Smooth muscle cell (in vitro differentiated cells): ENCODE measurements around the gene CALML6. TPM values are rescaled to one million over a fixed set of nuclear protein-coding genes. Genes with fewer than 3 reads are reported as not detected.

Experiments used
- DNase-seq: peaks from one replicate; lab custom pipeline; 2025; ENCODE audit not compliant: unreplicated experiment; lab: John Stamatoyannopoulos, UW
- H2AFZ ChIP-seq: fragments of 200-600 bp; sonication (generic); 2 replicates; pipeline ENCODE4 v1.6.0; 2016; ENCODE audit warnings: antibody characterized with exemption, low read depth, mild to moderate bottlenecking
- H3F3A ChIP-seq: fragments of 200-600 bp; sonication (generic); 2 replicates; pipeline ENCODE4 v1.6.0; 2017; ENCODE audit warnings: antibody characterized with exemption, low read depth
- H3K27ac ChIP-seq: fragments of 200-600 bp; sonication (generic); 2 replicates; pipeline ENCODE4 v1.5.1; 2016; ENCODE audit warnings: low read depth, mild to moderate bottlenecking
- H3K27me3 ChIP-seq: fragments of 200-600 bp; sonication (generic); 2 replicates; pipeline ENCODE4 v1.6.1; 2016; ENCODE audit warnings: low read depth, mild to moderate bottlenecking
- H3K36me3 ChIP-seq: fragments of 200-600 bp; sonication (generic); 2 replicates; pipeline ENCODE4 v1.5.1; 2016; ENCODE audit warnings: low read depth
- H3K4me1 ChIP-seq: fragments of 200-600 bp; sonication (generic); 2 replicates; pipeline ENCODE4 v1.5.1; 2016; ENCODE audit warnings: low read depth
- H3K4me2 ChIP-seq: fragments of 200-600 bp; sonication (generic); 2 replicates; pipeline ENCODE4 v1.6.0; 2016; ENCODE audit warnings: mild to moderate bottlenecking
- H3K4me3 ChIP-seq: fragments of 200-600 bp; sonication (generic); 2 replicates; pipeline ENCODE4 v1.5.1; 2016; ENCODE audit warnings: mild to moderate bottlenecking
- H3K79me2 ChIP-seq: fragments of 200-600 bp; sonication (generic); 2 replicates; pipeline ENCODE4 v1.6.0; 2016; ENCODE audit warnings: low read depth, mild to moderate bottlenecking
- H3K9ac ChIP-seq: fragments of 200-600 bp; sonication (generic); 2 replicates; pipeline ENCODE4 v1.6.0; 2016; ENCODE audit warnings: low read depth
- H3K9me3 ChIP-seq: fragments of 200-600 bp; sonication (generic); replicated peaks from 2 replicates; pipeline ENCODE4 v1.5.1; 2016; ENCODE audit warnings: low read depth
- H4K20me1 ChIP-seq: fragments of 200-600 bp; sonication (generic); 2 replicates; pipeline ENCODE4 v1.6.0; 2016; ENCODE audit warnings: low read depth
- WGBS: methylation state at CpG from one replicate; pipeline ENCODE4 v1.1.7; 2016; ENCODE audit warnings: low lambda C conversion rate; 5-methylcytosine and 5-hydroxymethylcytosine counted together
- polyA plus RNA-seq: library from polyadenylated mRNA; unstranded; fragments of >200 nt; fragmentation: Nextera tagmentation; extraction: Ambion mirVana; gene quantifications from 2 replicates; pipeline ENCODE4 v1.2.1, GENCODE V29; 2016
- total RNA-seq: library from RNA; depleted of rRNA; stranded (reverse); fragments of >200 nt; gene quantifications from 2 replicates; pipeline ENCODE4 v1.2.3, GENCODE V29; 2014
- TF ChIP-seq, protein P1 (sequence below): fragments of 200-600 bp; sonication (generic); IDR thresholded peaks from 2 replicates; pipeline ENCODE4 v1.5.1; 2017; ENCODE audit warnings: borderline replicate concordance, mild to moderate bottlenecking, antibody characterized with exemption; ENCODE audit not compliant: insufficient read depth, poor library complexity, severe bottlenecking

Gene CALML6
- total and polyA plus RNA-seq, 2 experiments from 2014 or later, result 0.18 to 1.3 TPM

DNA sequence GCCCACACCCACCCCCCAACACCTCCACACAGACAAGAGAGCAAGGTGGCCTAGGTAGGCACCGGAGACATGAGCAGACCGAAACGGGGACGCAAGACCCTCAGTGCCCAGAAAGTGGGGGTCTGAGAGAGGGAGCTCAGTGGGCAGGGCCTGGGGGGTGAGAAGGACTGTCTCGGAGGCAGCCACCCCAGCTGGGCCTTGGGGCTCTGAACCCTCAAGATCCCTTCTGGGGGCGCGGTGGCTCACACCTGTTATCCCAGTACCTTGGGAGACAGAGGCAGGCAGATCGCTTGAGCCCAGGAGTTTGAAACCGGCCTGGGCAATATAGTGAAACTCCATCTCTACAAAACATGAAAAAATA, 15.1 kb upstream of the CALML6 start:
- Histone ChIP-seq H3K4me1 (peaks cover 3% of the 10 kb centered on the region), H3F3A (no peaks in the 10 kb centered on the region), H3K27ac (no peak overlapping the region), H3K9me3 (no peaks in the 10 kb centered on the region), H2AFZ (no peak overlapping the region), H3K4me3 (no peak overlapping the region), H3K9ac (no peak overlapping the region), H4K20me1 (no peaks in the 10 kb centered on the region), H3K36me3 (no peaks in the 10 kb centered on the region), H3K27me3 (no peaks in the 10 kb centered on the region), H3K79me2 (no peaks in the 10 kb centered on the region), H3K4me2 (no peak overlapping the region)
- no peak for DNase-seq
- TF ChIP-seq, protein P1, sequence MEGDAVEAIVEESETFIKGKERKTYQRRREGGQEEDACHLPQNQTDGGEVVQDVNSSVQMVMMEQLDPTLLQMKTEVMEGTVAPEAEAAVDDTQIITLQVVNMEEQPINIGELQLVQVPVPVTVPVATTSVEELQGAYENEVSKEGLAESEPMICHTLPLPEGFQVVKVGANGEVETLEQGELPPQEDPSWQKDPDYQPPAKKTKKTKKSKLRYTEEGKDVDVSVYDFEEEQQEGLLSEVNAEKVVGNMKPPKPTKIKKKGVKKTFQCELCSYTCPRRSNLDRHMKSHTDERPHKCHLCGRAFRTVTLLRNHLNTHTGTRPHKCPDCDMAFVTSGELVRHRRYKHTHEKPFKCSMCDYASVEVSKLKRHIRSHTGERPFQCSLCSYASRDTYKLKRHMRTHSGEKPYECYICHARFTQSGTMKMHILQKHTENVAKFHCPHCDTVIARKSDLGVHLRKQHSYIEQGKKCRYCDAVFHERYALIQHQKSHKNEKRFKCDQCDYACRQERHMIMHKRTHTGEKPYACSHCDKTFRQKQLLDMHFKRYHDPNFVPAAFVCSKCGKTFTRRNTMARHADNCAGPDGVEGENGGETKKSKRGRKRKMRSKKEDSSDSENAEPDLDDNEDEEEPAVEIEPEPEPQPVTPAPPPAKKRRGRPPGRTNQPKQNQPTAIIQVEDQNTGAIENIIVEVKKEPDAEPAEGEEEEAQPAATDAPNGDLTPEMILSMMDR, result no peak
- 97% methylated on average over 9 of the region's 9 CpGs for WGBS

DNA sequence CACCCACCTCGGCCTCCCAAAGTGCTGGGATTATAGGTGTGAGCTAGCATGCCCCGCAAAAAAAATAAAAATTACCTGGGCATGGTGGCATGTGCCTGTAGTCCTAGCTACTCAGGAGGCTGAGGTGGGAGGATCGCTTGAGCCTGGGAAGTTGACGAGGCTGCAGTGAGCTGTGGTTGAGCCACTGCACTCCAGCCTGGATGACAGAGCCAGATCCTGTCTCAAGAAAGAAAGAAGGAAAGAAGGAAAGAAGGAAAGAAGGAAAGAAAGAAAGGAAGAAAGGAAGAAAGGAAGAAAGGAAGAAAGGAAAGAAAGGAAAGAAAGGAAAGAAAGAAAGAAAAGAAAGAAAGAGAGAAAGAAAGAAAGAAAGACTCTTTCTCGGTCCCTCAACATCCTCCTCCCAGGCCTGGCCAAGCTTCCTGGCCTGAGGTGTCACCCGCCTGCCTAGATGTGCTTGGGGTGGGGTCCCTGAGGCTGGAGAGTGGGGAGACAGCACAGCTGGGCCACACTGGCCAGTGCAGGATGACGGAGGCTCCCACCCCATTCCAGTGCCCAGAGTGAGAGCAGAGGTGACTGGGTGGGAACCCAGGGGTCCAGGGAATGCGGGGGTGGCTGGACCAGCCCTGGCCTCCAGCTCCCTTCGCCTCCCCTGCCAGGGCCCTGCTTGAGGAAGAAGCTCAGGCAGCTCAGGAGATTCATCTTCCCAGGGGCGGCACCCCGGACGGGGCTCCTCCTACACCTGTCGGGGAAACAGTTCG, 14.0 kb upstream of the CALML6 start:
- H2AFZ ChIP-seq, result no peak overlapping the region
- no peak overlapping the region for H3K4me2 ChIP-seq
- WGBS, result 86% methylated on average over 14 of the region's 14 CpGs
- no peaks in the 10 kb centered on the region for H3K36me3 ChIP-seq
- H3K27ac ChIP-seq, result no peak overlapping the region
- H3K4me3 ChIP-seq, result no peak overlapping the region
- H3K27me3 ChIP-seq, result no peaks in the 10 kb centered on the region
- no peaks in the 10 kb centered on the region for H3K9me3 ChIP-seq
- TF ChIP-seq, protein P1, result no peak
- no peaks in the 10 kb centered on the region for H3K4me1 ChIP-seq
- H3K9ac ChIP-seq, result no peak overlapping the region
- H3K79me2 ChIP-seq, result no peaks in the 10 kb centered on the region
- H4K20me1 ChIP-seq, result no peaks in the 10 kb centered on the region
- DNase-seq, result no peak
- no peaks in the 10 kb centered on the region for H3F3A ChIP-seq

DNA sequence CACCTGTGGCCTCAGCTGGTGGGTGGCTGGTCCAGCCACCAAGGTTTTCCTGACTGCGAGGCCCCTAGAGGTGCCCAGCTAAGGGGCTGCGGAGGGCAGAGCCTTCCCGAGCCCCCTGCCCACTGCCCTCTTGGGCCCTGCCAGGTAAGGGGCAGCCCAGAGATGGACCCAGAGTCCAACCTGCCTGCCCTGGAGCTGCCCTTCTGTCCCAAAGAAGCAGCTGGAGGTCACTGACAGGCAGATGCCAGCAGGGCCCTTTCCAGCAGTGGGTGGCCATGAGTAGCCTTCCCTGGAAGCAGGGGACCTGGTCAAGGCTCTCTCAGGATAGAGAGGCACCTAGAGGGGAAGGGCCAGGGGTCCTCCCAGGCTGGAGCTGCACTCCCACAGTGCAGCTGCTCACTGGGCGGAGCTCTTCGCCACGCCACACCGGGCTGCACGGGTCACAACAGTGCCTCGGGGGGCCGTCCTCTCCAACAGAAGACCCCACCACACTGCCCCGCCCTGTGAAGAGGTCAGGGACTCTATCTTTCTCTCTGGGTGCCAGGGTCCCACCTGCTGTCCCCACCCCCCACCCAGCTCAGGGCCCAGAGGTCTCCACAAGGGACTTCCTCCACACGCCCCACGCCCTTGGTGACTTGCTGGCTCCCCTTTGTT, 13.3 kb upstream of the CALML6 start:
- H3K4me2 ChIP-seq, result no peak overlapping the region
- H3F3A ChIP-seq, result no peaks in the 10 kb centered on the region
- no peaks in the 10 kb centered on the region for H3K4me1 ChIP-seq
- 81% methylated on average over 13 of the region's 13 CpGs for WGBS
- H3K79me2 ChIP-seq, result no peaks in the 10 kb centered on the region
- H3K4me3 ChIP-seq, result no peak overlapping the region
- TF ChIP-seq, protein P1, result no peak
- H4K20me1 ChIP-seq, result no peaks in the 10 kb centered on the region
- H3K27me3 ChIP-seq, result no peaks in the 10 kb centered on the region
- H3K9me3 ChIP-seq, result no peaks in the 10 kb centered on the region
- H3K27ac ChIP-seq, result no peak overlapping the region
- H2AFZ ChIP-seq, result no peak overlapping the region
- no peaks in the 10 kb centered on the region for H3K36me3 ChIP-seq
- no peak for DNase-seq
- no peak overlapping the region for H3K9ac ChIP-seq

DNA sequence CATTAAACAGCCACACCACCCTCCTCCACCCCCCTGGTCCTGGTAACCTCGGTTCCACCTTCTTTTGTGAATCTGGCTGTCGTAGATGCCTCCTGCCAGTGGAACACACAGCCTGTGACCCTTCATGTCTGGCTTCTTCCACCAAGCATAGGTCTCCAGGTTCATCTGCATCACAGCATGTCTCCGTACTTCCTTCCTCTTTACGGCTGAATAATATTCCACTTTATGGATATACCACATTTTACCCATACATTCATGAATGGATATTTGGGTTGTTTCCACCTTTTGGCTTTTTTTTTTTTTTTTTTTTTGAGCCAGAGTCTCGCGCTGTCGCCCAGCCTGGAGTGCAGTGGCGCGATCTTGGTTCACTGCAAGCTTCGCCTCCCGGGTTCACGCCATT, 11.8 kb upstream of the CALML6 start:
- WGBS, result 92% methylated on average over 12 of the region's 12 CpGs
- no peak for DNase-seq

More for the DNA sequence above, 11.8 kb upstream of the CALML6 start:
- TF ChIP-seq, protein P1, result no peak
- Histone ChIP-seq H3K27me3 (no peaks in the 10 kb centered on the region), H3K4me2 (no peak overlapping the region), H4K20me1 (no peaks in the 10 kb centered on the region), H3K9me3 (no peaks in the 10 kb centered on the region), H3K9ac (no peak overlapping the region), H3K4me1 (peaks cover 4% of the 10 kb centered on the region), H3F3A (no peaks in the 10 kb centered on the region), H2AFZ (no peak overlapping the region), H3K79me2 (peaks cover 4% of the 10 kb centered on the region), H3K27ac (no peak overlapping the region), H3K4me3 (no peak overlapping the region), H3K36me3 (no peaks in the 10 kb centered on the region)
